ENCODE measurements around the gene CNN1. TPM values are rescaled to one million over a fixed set of nuclear protein-coding genes. Genes with fewer than 3 reads are reported as not detected.

CNN1 gene
- 0.63 and 1.9 TPM in 2 replicates for total RNA-seq

DNA sequence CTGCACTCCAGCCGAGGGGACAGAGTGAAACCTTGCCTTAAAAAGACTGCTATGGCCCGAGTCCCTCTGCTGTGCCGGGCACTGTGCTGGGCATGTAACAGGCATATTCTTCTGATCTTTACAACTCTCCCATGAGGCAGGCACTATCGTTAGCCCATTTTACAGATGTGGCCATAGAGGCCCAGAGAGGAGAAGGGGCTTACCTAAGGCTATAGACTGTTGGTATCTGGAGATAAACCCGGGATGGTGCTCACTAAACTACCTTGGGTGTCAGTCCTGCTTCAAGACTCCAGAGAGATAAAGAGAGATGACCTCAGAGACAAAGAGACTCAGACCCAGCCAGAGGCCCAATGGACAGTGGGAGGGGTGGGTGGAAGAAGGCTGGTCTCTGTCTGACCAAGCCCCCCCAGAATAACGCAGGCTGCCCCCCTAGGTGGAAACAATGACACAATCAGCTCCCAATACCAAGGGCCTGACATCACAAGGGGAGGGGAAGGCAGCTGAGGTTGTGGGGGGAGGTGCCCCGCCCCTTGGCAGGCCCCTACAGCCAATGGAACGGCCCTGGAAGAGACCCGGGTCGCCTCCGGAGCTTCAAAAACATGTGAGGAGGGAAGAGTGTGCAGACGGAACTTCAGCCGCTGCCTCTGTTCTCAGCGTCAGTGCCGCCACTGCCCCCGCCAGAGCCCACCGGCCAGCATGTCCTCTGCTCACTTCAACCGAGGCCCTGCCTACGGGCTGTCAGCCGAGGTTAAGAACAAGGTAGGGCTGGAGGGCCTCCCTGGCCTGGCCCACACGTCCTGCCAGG is at the start of gene CNN1:
CNN1 (plus strand) TSS at position 620 of the 805 bp plus-strand sequence; CDS start at position 697, 77 bp downstream.

GRCh38 chr19:11505504-11506100 is 33.0 kb upstream of the CNN1 start, which contains the start of gene ZNF653:
Gene ZNF653 (minus strand): TSS chr19:11505839. CDS start chr19:11505786, 53 bp downstream.

DNA sequence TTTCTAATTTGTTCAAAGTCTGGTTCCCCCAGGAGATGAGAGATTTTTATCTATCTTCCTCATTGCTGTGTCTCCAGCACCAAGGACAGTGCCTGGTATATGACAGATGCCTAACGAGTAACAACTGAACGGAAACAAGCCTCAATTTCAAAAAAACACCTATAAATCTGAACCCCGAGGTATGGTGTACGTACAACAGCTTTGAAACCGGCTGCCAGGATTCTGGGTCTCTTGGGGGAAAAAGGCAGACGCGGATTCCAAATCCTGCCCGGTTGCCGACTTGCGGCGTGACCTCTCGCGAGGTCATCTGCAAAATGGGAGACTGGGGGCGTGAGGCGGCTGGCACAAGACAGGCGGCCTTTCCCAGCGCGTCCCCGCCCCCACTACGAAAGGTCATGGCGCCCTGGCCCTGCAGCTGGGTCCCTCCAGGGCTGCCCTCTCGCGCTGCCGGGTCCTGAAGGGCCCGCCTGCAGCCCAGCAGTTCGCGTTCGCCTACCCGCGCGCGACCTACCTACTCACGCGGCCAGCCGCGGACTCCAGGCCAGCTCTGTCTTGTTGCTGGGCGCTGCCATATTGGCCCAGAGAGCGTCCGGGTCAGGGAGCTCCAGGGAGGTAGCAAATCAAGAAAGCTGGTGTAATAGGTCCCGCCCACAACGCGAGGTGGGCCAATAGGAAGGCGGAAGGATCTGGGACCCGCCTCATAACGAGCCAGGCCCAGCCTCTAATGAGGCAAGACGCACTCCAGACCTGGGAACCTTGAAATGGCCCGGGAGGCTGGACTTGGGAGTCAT is 9.9 kb upstream of the CNN1 start, which contains the start of gene ECSIT:
ECSIT (minus strand) TSS at position 584 of the 791 bp plus-strand sequence. CDS start 9,964 bp downstream, outside the sequence.

DNA sequence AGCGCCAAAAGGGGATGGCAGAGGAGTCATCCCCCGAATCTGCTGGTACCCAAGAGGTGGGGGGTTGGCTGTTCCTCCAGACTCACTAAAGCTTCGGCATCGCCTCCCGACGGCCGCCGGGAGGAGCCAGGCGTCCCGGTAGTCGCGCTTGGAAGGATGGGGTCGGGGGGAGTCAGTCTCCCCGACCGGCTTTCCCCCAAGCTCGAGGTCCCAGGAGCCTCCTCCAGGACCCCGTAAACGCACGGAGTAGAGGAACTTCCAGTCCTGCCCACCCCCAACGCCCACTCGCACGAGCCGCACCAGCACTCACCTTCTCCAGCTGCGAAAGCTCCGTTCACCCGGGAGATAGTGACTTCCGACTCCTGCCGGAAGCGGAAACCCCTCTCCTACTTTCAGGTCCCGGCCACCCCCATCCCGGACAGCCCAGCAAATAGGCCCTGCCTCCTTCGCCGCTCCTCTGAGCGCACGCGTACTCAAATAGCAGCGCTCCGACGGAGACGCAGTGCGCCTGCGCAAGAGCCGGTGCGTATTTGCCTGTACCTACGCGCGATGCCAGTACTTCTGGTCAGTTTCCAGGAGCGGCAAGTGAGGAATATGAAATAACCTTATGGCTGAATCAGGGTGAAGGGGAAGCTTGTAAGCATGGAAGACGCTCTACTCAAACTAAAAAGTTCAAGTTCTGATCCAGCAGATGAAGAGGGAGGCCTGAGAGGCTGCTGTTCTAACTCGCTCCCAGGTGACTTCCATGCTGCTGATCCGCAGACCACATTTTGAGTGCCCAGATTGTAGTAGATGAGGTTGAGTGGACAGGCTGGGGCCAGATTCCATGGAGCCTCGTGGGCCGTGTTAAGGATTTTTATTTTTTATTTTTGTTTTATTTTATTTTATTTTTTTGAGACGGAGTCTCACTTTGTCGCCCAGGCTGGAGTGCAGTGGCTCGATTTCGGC is 20.5 kb downstream of the CNN1 start, which contains the start of gene ELOF1:
ELOF1 (minus strand) TSS at position 350 of the 948 bp plus-strand sequence. CDS start 4,883 bp downstream, outside the sequence.

DNA sequence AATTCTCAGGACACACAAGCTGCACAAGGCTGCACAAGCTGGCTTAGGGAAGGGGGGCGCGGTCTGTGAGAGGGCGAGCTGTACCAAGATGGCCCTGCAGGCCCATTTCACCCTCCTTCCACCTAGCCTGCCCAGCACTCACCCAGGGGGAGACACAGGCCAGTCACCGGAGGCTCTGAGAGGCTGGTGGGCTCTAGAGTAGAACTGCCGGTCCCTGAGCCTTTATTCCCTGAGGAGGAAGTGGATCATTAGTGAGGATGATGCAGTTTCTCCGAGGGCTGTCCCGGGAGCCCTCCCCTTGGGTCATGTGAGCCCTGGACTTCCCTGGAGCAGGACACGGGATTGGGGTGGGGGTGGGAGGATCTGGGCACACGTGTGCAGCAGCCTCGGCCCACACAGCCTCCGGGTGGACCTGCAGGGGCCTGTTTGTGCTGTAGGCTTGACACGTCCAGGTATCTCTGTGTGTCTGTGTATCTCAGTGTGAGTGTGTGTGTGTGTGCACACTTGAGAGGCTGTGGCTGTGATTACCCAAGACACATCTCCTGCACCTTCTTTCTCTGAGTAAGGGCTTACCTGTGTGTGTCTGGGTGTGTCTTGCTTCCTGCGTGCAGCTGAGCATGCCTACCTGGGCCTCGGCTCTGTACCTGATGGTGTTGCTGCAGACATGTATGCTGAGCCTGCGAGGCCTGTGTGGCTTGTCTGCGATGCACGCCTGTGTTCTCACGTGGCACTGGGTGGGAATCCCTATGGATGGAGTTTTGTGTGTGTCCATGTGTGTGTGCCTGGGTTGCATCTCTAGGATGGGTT is 39.0 kb downstream of the CNN1 start, which contains the start of gene ACP5:
ACP5 (minus strand) TSS at position 195 of the 807 bp plus-strand sequence. CDS start 328 bp downstream, outside the sequence.

GRCh38 chr19:11597202-11598102 is 58.8 kb downstream of the CNN1 start, which contains the start of gene ZNF627:
Gene ZNF627 (plus strand): TSS chr19:11597483. CDS start chr19:11597628, 145 bp downstream.

Other genes with a start within 250 kb of the CNN1 start
- gene TSPAN16, start 242.7 kb upstream of the CNN1 start, total RNA-seq: not detected in 2 replicates
- gene RAB3D, start 199.2 kb upstream of the CNN1 start, total RNA-seq: 37.6 and 82.1 TPM in 2 replicates
- gene TMEM205, start 192.6 kb upstream of the CNN1 start, total RNA-seq: 64.3 and 79.8 TPM in 2 replicates
- gene CCDC159, start 192.3 kb upstream of the CNN1 start, total RNA-seq: 6.6 and 9.6 TPM in 2 replicates
- gene PLPPR2, start 183.4 kb upstream of the CNN1 start, total RNA-seq: 3.4 and 10.8 TPM in 2 replicates
- gene SWSAP1, start 164.2 kb upstream of the CNN1 start, total RNA-seq: 0.57 and 1.1 TPM in 2 replicates
- gene EPOR, start 154.5 kb upstream of the CNN1 start, total RNA-seq: 5.7 and 5.8 TPM in 2 replicates
- 0.16 and 2.9 TPM in 2 replicates for gene RGL3, start 119.5 kb upstream of the CNN1 start, total RNA-seq
- under 0.01 and 0.13 TPM in 2 replicates for gene ODAD3, start 103.7 kb upstream of the CNN1 start, total RNA-seq
- 102 and 189 TPM in 2 replicates for gene PRKCSH, start 103.2 kb upstream of the CNN1 start, total RNA-seq
- not detected in 2 replicates for gene ELAVL3, start 57.8 kb upstream of the CNN1 start, total RNA-seq
- gene ZNF653, start 33.0 kb upstream of the CNN1 start, total RNA-seq: 3.6 and 5.8 TPM in 2 replicates
- 25.8 and 32.9 TPM in 2 replicates for gene ECSIT, start 9.7 kb upstream of the CNN1 start, total RNA-seq
- 13.3 and 14.2 TPM in 2 replicates for gene ELOF1, start 20.4 kb downstream of the CNN1 start, total RNA-seq
- gene ACP5, start 38.8 kb downstream of the CNN1 start, total RNA-seq: 0.19 TPM in 1 of 2 replicates, not detected in the other
- 13.0 and 22.9 TPM in 2 replicates for gene ZNF627, start 58.6 kb downstream of the CNN1 start, total RNA-seq
- 7.8 and 13.2 TPM in 2 replicates for gene ZNF823, start 200.1 kb downstream of the CNN1 start, total RNA-seq
- gene ZNF441, start 228.1 kb downstream of the CNN1 start, total RNA-seq: 6.5 and 9.0 TPM in 2 replicates